Cerebellar nuclear complex (tissue), 1 donor: ENCODE results near the gene SNAP25.

Experiments used
- DNase-seq, 2 experiments: peaks; one replicate each; lab custom pipeline; 2025; lab: John Stamatoyannopoulos, UW

Gene SNAP25

GRCh38 chr20:10303852-10304251 is 85.2 kb downstream of the SNAP25 start:
- DNase-seq, result no peak

- DNase-seq, result no peak
These were observed 85.9 kb downstream of the SNAP25 start for GRCh38 chr20:10304471-10305046.

DNA sequence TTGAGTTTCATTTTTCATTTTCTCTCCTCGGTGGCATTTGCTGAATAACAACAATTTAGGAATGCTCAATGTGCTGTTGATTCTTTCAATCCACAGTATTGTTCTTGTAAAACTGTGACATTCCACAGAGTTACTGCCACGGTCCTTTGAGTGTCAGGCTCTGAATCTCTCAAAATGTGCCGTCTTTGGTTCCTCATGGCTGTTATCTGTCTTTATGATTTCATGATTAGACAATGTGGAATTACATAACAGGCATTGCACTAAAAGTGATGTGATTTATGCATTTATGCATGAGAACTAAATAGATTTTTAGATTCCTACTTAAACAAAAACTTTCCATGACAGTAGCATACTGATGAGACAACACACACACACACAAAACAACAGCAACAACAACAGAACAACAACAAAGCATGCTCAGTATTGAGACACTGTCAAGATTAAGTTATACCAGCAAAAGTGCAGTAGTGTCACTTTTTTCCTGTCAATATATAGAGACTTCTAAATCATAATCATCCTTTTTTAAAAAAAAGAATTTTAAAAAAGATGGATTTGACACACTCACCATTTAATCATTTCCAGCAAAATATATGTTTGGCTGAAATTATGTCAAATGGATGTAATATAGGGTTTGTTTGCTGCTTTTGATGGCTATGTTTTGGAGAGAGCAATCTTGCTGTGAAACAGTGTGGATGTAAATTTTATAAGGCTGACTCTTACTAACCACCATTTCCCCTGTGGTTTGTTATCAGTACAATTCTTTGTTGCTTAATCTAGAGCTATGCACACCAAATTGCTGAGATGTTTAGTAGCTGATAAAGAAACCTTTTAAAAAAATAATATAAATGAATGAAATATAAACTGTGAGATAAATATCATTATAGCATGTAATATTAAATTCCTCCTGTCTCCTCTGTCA is 88.1 kb downstream of the SNAP25 start:
- DNase-seq, result no peak

DNA sequence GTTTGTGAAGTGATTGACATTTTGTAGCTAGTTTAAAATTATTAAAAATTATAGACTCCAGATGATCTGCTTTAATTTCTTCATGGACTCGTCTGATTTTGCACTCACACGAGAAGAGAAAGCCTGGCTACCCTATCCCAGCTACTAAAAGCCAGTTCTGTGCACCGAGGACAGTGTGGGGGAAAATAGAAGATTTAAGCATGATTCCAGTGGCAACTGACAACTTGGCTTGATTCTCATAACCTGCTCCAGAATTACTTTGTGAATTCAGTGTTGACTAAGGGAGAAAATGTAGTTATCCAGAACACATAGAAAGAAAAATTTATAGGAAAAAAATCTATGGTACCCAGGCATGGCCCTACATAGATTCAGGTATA is 88.7 kb downstream of the SNAP25 start:
- no peak for DNase-seq

DNA sequence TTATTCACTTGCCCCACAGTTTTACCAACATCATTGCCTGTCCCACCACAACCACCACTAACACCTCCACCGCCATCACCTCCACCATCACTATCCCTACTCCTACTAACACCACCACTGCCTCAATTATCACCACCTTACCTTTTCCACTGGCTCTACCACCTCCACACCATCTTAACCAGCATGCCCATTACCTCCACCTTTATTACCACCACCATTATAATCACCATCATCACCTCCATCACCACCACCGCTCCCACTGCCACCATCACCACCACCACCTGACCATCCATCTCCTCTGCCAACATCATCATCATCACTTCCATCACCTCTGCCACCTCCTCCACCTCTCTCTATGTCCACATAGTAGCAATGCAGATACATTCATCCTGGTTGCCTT is 90.0 kb downstream of the SNAP25 start:
- DNase-seq, result no peak

DNA sequence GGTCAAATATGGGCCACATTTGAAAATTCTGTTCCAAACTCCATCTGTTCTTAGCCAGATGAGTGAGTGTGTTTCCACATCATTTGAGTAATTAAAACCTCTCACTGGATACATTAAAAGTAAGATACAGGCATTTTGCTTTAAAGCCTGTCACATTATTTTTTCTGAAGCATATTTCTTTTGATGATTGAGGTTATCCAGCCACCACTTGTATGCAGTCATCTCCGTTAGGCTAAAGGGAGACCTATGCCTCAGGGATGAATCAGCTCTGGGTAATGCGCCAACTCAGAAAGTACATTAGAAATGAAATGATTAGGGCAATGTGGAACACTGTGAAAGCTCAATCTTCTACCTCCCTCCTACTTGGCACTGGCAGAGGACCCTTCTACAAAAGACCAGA is 90.7 kb downstream of the SNAP25 start:
- no peak for DNase-seq

- no peak for DNase-seq
These were observed 93.5 kb downstream of the SNAP25 start for GRCh38 chr20:10312111-10312510.

- no peak for DNase-seq
These were observed 94.6 kb downstream of the SNAP25 start for GRCh38 chr20:10313215-10313614.

DNA sequence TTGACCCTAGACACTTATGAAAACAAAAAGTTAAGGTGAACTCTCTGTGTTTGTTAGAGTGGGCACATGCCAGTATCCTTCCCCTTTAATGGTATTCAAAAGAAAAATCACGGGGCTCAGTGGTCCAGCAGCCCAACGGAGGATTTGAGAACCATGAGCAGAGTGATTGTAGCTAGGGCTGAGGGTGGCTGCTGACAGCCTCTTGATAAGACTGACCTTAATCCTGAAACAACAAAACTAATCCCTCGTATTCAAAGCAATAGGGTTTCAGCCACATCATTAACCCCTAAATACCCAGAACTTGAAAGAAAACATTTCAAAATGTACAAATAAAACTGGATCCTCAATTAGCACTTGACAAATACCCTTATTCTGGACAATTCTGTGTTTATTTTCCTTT is 95.1 kb downstream of the SNAP25 start:
- DNase-seq, result no peak

DNA sequence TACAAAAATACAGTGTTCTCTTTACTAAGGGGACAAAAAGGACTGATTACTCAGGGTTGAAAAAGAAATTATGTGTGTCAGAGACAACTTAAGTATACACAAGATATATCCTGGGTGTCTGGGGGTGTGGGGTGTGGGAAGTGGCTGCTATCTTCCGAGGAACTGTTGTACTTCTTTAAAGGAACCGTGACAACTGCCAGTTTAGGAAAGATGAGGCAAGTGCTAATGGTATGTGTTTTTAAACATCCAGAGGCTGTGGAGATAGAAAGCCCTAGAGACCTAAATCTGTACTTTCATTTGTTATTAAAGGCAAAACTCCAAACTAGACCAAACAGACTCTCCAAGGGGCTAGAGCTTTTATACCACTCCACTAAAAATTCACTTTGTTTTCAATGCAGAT is 95.6 kb downstream of the SNAP25 start:
- no peak for DNase-seq

GRCh38 chr20:10315138-10315537 is 96.5 kb downstream of the SNAP25 start:
- DNase-seq, result no peak

DNA sequence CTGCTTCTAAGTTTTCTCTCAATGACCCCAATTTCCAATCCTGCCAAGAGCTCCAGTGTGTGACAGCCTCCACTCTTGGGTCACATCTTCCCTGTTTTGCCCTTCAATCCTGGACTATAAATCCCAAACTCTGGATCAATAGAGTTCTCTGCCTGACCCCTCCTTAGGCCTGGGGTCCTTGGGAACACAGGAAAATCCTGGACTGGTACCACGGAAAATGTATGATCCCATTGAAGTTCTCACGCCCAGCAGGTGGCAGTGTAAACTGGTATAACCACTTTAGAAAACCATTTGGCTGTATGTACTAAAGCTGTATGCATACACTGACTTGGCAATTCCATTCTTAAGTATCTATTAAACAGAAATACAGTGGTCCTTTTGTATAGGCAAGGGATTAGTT is 98.0 kb downstream of the SNAP25 start:
- DNase-seq, result no peak

DNA sequence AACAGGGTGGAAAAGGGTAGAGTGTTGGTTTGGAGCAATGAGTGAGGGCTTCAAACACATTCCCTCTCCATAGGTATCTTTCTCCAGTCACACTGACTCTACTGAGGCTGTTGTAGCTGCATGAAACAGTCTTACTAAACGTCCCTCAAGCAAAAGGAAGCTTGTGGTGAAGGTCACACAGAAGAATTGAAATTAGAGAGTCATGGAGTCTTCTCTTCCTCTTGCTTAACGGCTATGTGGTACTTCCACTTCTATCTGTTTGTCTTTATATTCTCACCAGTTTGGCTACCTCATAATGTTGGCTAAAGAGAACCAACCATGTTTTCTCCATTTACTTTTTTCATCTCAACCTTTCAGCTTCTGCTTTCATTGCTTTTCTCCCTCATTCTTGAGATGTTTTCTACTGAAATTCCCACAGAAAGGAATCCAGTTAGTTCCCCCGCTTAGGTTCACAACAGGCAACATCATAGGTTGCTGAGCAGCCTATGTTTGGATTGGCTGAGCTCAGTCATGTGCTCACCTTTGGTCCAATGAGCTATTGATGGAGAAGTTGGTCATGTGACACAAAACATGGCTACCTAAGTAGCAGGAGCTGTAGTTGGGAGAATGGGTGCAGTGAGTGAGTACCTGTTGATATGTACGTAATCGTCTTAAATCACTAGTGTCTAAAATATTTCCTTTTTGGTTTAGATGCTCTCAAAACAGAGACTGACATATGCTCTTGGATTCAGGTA is 99.8 kb downstream of the SNAP25 start:
- no peak for DNase-seq

DNA sequence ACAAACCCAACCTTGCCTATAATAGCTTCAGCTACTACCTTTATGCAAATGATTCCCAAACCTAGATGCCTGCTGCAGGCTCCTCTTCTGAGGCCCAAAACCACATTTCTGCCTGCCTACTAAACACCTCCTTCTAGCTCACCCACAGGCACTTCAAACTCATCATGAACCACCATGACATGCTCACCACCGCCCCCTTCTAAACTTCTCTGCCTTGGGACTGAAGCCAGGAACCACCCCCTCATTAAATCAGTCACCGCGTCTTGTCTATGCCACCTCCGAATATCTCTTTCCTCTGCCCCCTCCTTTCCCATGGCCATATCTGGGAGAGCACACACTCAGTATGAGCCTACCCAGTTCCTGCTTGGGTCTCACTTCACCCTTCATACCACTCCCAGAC is 101.2 kb downstream of the SNAP25 start:
- DNase-seq, result no peak

GRCh38 chr20:10321138-10321717 is 102.6 kb downstream of the SNAP25 start:
- no peak for DNase-seq

GRCh38 chr20:10322073-10323012 is 103.7 kb downstream of the SNAP25 start:
- no peak for DNase-seq

GRCh38 chr20:10323729-10324128 is 105.1 kb downstream of the SNAP25 start:
- DNase-seq, result no peak

DNA sequence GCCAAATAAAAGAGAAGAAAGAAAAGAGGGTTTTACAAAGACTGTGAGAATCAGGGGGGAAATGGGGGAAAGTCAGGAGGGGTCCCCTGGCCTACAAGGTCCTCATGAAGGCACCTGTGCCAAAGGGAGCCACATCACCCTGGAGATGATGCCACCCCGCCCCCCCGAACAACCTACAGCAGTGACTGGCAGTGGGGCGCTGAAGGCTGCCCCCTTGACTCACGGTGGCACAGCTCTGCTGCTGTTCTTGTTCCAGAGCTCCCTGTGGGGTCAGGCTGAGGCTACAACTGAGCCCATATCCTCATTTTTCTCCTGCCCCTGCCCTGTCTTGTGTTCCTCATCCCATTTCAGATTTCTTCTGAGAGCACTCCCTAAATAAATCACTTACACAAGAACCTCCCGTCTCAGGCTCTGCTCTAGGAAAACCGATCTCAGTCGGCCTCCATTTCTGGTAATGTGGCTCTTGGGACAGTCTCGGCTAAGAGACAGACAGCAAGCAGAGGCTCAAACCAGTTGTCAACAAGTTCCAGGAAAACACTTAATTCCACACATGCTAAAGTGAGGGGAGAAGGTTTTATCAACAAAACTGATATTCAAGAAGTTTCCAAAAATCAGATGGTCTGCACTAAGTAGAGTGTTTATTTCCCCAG is 105.7 kb downstream of the SNAP25 start:
- no peak for DNase-seq

GRCh38 chr20:10328897-10329255 is 110.2 kb downstream of the SNAP25 start:
- no peak for DNase-seq

GRCh38 chr20:10329387-10330005 is 110.9 kb downstream of the SNAP25 start:
- DNase-seq, result no peak

GRCh38 chr20:10330071-10330470 is 111.4 kb downstream of the SNAP25 start:
- DNase-seq, result no peak
